ENCODE results near the gene SGMS2. TPM values are rescaled to one million over a fixed set of nuclear protein-coding genes. Genes with fewer than 3 reads are reported as not detected.

Gene SGMS2
- total and polyA plus RNA-seq, 2 of the 13 experiments (the other 11 are each of a cell fraction or from before 2014, with no cell fraction given), result 1.2 to 1.7 TPM

DNA sequence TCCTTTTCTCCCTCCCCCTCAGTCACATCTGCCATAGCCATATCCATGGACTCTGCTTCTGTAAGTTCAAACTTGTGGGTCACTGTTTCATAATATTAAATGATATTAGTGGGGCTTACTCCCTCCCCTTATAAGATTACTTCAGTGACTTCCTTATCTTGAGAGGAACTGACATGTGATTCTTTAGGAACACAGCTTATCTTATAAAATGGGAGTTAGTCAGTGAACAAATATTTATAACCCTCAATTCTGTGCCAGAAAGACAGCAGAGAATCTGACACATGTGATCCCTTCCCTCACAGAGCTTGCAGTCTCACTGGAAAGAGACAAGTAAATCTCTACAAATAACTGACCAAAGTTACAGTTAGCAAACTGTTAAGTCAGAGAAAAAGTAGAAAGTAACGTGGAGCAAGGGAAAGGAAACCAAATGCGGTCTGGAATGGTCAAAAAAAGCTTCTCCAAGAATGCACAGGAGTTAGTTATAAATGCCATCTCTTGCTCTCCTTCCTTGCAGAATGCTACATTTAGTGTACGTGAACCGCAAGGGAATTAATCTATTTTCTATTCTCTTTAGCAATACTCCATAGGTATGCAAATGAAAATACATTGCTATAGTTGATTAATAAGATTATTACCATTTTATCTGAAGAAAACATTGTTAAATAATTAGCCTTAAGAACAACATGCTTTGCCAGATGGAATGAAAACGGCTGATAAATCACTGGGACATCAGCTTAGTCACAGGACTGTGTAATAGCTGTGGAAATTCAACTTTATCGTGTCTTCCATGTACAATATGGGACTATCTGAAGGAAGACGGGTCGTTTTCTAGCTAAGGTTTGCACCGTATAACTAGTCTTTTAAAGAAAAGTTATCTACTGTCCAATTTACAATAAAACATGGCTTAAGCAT is 29.0 kb downstream of the SGMS2 start (continued):
- TF ChIP-seq BRF2 (CRISPR knock-in tag; IDR thresholded peaks at IDR 0.05) (no peak), ADNP (CRISPR knock-in tag; IDR thresholded peaks at IDR 0.05) (no peak), PRDM4 (CRISPR knock-in tag; IDR thresholded peaks at IDR 0.05; ENCODE audit: borderline replicate concordance) (no peak), REPIN1 (CRISPR knock-in tag; IDR thresholded peaks at IDR 0.05; ENCODE audit: borderline replicate concordance, low read depth) (no peak), IRF2 (CRISPR knock-in tag; IDR thresholded peaks at IDR 0.05) (no peak), GPN1 (CRISPR knock-in tag; IDR thresholded peaks at IDR 0.05; ENCODE audit: borderline replicate concordance) (no peak), ZHX1 (CRISPR knock-in tag; IDR thresholded peaks at IDR 0.05; ENCODE audit: low read depth) (no peak), KLF6 (CRISPR knock-in tag; IDR thresholded peaks at IDR 0.05) (no peak)
- TF ChIP-seq, protein P1, sequence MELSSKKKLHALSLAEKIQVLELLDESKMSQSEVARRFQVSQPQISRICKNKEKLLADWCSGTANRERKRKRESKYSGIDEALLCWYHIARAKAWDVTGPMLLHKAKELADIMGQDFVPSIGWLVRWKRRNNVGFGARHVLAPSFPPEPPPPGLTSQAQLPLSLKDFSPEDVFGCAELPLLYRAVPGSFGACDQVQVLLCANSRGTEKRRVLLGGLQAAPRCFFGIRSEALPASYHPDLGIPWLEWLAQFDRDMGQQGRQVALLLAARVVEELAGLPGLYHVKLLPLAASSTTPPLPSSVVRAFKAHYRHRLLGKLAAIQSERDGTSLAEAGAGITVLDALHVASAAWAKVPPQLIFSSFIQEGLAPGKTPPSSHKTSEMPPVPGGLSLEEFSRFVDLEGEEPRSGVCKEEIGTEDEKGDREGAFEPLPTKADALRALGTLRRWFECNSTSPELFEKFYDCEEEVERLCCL (CRISPR knock-in tag; IDR thresholded peaks at IDR 0.05; ENCODE audit: borderline replicate concordance), result no peak
